Activated CD8-positive, alpha-beta memory T cell treated with anti-CD3 and anti-CD28 coated beads, Interleukin-2, amount 50 U/mL, for 24 hours (primary cell): ENCODE measurements around the gene NTMT1.
"Not testable (repeated sequence)": the region's sequence is repeated elsewhere in the genome, so short reads cannot be mapped to it uniquely, and the experiment has no call there.

Experiments used
- DNase-seq: peaks from one replicate; pipeline ENCODE4 v3.0.0-alpha.2; 2020; ENCODE audit errors: extremely low read depth

The NTMT1 gene

GRCh38 chr9:129615407-129616285 lies 10.3 kb upstream of the NTMT1 start:
- no peak for DNase-seq

GRCh38 chr9:129617167-129617566 lies 8.8 kb upstream of the NTMT1 start:
- DNase-seq, result no peak

DNA sequence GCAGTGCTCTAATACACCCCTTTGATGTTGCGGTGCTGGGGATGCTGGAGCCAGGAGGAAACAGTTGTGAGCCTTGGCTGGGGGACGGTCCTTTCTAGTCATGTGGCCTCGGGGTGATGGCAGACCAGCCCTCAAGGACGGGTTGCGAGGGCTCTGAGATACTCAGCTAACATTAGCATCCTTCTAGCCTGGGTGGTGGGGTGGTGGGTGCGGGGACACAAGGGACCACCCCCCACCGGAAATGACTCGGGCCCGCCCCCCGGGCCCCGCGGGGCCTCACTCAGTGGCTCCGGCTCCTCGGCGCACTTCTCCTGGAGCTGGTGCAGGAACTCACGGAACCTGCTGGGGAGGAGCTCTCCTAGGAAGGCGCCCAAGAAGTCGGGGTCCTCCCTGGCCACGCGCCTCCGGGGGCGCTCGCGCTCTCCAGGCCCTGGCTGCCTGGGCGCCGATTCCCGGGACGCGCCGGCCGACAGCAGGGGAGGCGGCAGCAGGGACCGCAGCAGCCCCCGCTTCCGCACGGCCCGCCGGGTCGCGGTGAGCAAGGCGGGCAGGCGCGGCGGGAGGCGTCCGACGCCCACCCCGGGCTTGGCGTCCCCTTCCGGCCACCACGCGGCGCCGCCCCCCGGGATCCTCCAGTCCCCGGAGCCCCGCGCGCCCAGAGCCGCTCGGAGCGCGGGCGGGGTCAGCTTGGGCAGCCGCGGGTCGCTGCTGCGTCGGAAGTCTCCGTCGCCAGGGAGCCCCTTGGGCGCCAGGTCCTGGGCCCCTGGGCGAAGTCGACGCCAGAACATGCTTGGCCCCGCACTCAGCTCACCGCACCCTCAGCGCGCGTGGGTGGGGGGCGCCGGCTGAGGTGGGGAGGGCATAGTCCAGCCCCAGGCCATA lies 5.9 kb upstream of the NTMT1 start:
- DNase-seq, result no peak

DNA sequence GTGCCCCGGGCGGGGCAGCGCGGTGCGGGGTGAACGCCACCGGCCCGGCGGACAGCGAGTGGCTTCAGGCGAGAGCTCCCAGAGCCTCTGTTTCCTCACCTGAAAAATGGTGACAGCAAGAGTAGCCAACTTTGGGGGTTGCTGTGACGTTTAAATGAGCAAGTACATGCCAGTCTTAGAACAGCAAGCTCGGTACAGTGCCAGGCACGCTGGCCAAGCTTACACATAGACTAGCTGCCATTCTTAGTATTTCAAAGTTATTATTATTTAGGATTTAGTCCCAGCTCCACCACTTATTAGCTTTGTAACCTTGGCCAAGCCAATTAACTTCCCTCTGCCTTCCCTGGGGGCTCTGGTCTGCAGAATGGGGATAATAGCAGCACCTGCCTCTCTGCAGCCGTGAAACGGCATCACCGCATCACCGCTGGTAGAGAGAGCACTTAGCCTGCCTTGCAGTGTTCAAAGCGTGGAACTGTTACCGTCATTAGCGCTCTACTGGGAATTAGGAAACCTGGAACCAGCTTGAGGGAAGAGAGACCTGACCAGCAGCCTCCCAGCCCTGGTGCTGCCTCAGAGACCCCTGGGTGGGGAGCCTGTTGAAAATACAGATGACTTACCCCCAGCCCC lies 5.2 kb upstream of the NTMT1 start, which contains the start of gene C9orf50:
TSS of gene C9orf50 (minus strand) at position 433 of the 627 bp plus-strand sequence. CDS start 527 bp downstream, outside the sequence.
- no peak for DNase-seq

DNA sequence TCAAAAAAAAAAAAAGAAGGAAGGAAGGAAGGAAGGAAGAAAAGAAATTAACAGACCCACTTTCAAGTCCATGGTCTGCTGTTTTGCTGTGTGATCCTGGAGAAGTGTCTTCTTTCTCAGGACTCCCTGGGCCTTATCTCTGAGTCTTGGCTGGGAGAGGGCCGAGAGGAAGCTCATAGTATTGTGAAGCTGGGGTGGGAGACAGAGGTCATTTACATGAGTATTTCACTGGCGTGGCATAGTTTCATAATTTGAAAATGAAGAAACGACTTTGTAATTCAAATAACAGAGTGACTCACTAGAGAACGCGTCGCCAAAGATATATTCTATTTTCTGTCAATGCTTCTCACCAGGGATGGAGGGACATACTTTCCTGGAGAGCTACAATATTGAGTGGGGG lies 2.6 kb upstream of the NTMT1 start:
- no peak for DNase-seq

DNA sequence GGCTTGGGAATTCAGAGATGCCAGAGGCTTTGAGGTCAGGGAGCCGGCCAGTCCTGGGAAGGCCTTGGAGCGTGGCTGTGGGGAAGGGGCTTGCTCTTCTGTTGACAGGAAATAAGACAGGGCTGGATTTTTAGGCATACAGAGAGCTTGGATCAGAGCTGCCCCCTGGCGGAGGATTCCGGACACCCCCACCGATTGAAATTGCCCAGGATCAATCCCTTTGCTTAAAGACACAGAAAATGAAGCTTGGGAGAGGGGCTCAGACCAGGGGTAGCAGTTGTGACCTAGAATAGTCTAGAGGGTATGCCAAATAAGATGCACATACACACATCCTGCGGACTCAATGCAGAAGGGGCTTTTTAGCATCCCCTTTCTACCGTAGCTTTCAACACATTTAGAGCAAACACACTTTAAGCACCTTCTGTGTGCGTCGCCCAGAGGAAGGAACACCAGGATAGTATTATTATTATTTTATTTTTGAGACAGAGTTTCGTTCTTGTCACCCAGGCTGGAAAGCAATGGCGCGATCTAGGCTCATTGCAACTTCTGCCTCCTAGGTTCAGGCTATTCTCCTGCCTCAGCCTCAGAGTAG lies 1.7 kb upstream of the NTMT1 start:
- peak; percentile 36 for DNase-seq

DNA sequence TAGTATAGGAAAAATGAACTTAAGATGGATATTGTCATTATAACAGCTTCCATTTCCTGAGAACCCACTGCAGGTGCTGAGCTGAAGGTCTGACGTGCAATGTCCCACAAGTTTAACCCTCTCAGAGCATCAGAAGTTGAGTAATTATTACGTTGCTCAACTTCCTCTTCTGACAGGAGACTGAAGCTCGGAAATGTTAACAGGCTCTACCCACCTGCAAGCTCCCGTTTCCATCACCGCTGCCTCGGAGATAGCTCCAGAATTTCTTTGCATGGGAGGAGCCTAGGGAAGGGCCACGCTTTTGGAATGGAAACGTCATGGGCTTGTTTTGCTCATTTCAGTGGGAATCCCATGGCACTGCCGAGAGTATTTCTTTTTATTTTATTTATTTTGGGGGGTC lies 1.0 kb upstream of the NTMT1 start:
- DNase-seq, result no peak

DNA sequence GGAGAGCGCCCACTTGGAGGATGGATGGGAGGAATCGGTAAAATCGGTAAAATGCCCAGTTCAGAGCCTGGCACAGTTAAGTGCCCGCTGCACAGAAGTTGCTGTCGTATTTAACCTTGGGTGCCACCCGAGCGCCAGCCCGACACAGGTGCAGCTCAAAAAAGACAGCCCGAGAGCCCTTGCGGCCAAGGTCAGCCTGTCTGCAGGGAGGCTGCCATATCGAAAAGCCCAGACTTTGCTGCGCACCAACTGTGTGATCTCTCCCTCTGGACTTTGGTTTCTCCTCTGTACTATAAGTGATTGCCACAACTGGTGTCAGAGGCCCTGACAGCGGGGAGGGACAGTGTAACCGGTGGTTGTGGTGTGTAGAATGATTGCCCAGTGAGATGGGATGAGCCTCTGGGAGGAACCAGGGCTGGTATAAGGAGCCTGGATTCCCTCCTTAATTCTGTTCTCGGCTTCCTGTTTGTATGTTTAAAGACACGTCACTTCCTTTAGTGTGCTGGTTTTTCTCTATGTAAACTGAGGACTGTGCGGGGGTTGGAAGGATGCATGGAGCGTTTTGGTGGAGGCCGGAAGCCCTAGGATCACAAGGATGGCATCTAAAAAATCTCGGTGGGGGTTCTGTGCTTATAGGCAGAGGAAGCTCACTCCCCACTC lies 792 bp downstream of the NTMT1 start:
- no peak for DNase-seq

- DNase-seq, result no peak
Observed at GRCh38 chr9:129627556-129628440, 1.8 kb downstream of the NTMT1 start.

GRCh38 chr9:129628709-129629108 lies 2.7 kb downstream of the NTMT1 start:
- no peak for DNase-seq

GRCh38 chr9:129629251-129629820 lies 3.4 kb downstream of the NTMT1 start:
- no peak for DNase-seq

DNA sequence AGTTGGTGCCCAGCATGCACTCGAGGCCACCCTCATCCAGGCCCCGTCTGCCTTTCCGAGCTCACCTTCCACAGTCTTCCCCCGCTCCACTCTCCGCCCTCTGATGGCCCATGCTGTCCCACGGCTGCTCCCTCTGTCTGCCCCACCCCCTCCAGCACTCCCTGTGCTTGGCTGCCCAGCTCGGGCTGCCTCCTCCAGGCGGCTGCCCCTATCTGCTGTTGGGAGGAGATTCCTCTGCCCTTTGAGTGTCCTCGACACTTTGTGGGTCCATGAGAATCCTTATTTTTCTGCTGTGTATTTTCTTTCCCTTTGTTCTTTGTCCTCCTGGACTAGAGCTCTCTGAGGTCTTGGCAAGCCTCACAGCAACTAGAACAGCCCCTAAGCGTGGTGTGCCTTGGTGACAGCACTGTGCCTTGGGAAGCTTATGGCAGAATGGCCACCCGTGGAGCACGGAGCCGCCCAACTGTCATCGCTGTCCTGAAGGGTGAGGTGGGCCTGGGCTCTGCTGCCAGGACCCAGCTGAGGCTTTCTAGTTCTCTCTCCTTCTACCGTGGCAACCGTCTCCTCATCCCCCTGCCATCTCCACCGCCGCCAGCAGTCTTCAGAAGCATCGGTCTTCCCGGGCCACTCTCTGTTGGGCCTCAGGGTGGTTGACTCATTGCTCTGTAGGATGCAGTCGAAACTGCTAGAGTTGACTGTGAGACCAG lies 5.2 kb downstream of the NTMT1 start:
- no peak for DNase-seq

GRCh38 chr9:129631674-129632129 lies 5.7 kb downstream of the NTMT1 start:
- no peak for DNase-seq

DNA sequence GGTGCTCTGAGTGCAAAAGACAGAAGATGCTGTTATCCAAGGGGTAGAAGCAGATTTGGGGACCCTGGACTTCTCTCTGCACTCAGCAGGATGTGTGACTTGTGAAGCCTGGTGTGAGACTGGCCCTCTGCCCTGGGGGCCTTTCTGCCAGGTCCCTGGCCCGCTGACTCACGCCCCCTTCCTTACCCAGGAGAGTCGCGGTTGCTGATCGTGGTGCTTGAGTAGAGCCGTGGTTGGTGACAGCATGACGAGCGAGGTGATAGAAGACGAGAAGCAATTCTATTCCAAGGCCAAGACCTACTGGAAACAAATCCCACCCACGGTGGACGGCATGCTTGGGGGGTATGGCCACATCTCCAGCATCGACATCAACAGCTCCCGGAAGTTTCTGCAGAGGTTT lies 6.5 kb downstream of the NTMT1 start:
- DNase-seq, result no peak

DNA sequence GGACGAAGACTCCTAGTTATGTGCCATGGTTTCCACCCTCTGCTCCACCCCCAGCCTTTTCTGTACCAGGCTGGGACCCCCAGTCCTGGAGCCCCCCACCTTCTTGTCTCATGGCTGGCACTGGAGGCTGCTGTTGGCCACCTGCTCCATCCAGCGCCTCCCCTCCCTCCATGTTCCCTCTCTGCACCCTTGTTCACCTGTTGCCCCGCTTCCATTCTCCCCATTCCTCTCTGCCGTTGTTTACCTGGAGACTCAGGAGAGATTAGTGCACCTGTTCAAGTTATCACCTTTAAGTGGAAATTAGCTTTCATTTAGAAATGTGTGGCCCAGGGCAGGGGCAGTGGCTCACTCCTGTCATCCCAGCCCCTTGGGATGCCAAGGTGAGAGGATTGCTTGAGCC lies 7.2 kb downstream of the NTMT1 start:
- DNase-seq, result no peak

DNA sequence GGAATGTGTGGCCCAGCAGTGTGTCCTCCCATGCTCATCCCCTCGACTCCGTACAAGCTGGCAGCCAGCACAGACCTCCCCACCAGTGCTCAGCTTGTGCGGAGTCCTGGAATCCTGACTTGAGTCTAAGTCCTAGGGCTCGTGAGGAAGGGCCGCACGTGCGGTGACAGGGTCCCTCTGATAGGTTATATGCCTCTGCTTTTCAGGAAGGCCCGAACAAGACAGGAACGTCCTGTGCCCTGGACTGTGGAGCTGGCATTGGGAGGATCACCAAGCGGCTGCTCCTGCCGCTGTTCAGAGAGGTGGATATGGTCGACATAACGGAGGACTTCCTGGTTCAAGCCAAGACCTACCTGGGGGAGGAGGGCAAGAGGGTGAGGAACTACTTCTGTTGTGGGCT lies 7.9 kb downstream of the NTMT1 start:
- no peak for DNase-seq

DNA sequence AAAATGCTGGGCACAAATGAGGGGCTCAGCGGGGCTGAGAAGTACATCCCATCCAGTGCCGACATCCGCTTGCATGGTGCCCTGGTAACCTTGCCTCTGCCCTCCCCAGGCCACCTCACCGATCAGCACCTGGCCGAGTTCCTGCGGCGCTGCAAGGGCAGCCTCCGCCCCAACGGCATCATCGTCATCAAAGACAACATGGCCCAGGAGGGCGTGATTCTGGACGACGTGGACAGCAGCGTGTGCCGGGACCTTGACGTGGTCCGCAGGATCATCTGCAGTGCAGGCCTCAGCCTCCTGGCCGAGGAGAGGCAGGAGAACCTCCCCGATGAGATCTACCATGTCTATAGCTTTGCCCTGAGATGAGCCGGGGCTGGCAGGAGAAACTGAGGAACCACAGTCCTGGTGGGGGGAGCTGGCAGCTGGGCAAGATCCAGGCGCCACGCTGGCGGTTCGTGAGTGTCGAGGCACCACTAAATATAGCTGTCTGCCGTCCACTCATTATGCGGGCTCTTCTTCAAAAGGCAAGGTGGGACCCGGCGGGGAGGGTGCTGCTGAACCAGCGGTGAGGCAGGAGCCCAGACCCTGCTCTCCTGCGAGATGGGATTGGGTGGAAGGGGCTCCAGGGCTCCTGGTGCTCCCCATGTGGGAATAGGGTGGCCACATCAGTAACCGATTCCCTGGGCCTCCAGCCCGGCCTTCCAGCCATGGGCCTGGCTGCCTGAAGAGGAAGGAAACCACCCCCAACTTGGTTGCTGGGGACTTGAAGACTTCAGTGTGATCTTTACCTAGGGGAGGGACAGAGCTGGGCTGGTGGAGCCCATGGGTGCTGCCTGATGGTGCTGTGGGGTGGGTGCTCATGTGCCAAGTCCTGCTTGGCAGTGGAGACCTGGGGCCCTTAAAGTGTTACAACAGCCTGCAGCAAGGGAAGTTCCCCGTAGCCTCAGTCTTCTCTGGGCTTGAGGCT lies 9.4 kb downstream of the NTMT1 start:
- DNase-seq, result no peak

- not testable (repeated sequence) for DNase-seq
Observed at GRCh38 chr9:129636343-129636742, 10.4 kb downstream of the NTMT1 start.
